Endodermal cell (in vitro differentiated cells): Measurements from ENCODE around the gene FTSJ1. TPM values are rescaled to one million over a fixed set of nuclear protein-coding genes. Genes with fewer than 3 reads are reported as not detected.

Source experiments
- DNase-seq: peaks from one replicate; pipeline ENCODE4 v3.0.0-alpha.2; 2017
- H3K27ac ChIP-seq: 2 replicates; pipeline ENCODE4 v1.5.1; 2013; ENCODE audit warnings: mild to moderate bottlenecking, low read depth, low read length, moderate library complexity
- H3K27me3 ChIP-seq: 2 replicates; pipeline ENCODE4 v1.6.1; 2013; ENCODE audit warnings: mild to moderate bottlenecking, low read length, moderate library complexity; ENCODE audit not compliant: insufficient read depth, control insufficient read depth, poor library complexity, severe bottlenecking
- H3K36me3 ChIP-seq: 2 replicates; pipeline ENCODE4 v1.7.0; 2013; ENCODE audit warnings: mild to moderate bottlenecking, low read length, moderate library complexity; ENCODE audit not compliant: control insufficient read depth, insufficient read depth
- H3K4me1 ChIP-seq: one replicate; pipeline ENCODE4 v1.7.0; 2013; ENCODE audit warnings: low read length; ENCODE audit not compliant: control insufficient read depth, insufficient read depth
- H3K4me3 ChIP-seq: 2 replicates; pipeline ENCODE4 v1.5.1; 2013; ENCODE audit warnings: mild to moderate bottlenecking, low read length, moderate library complexity
- H3K9ac ChIP-seq: 2 replicates; pipeline ENCODE4 v1.6.1; 2013; ENCODE audit warnings: mild to moderate bottlenecking, low read length, moderate library complexity; ENCODE audit not compliant: poor library complexity, severe bottlenecking; ENCODE audit errors: extremely low read depth
- H3K9me3 ChIP-seq: 2 replicates; pipeline ENCODE4 v1.6.1; 2013; ENCODE audit warnings: mild to moderate bottlenecking, low read length, moderate library complexity; ENCODE audit not compliant: control insufficient read depth
- H3K27ac Mint-ChIP-seq: 2 replicates; pipeline ENCODE4 v1.8.0; 2020; ENCODE audit warnings: mixed read lengths
- H3K27me3 Mint-ChIP-seq: 2 replicates; pipeline ENCODE4 v1.8.0; 2021; ENCODE audit warnings: mild to moderate bottlenecking, mixed read lengths; ENCODE audit not compliant: insufficient read depth
- H3K36me3 Mint-ChIP-seq: 2 replicates; pipeline ENCODE4 v1.8.0; 2020; ENCODE audit warnings: low read depth, mixed read lengths
- H3K4me1 Mint-ChIP-seq: 2 replicates; pipeline ENCODE4 v1.8.0; 2020; ENCODE audit warnings: mixed read lengths
- H3K4me3 Mint-ChIP-seq: 2 replicates; pipeline ENCODE4 v1.8.0; 2020; ENCODE audit warnings: mild to moderate bottlenecking, moderate library complexity, mixed read lengths
- H3K9me3 Mint-ChIP-seq: 2 replicates; pipeline ENCODE4 v1.8.0; 2020; ENCODE audit warnings: mild to moderate bottlenecking, mixed read lengths
- WGBS, 2 experiments: methylation state at CpG; one replicate each; pipeline versions ENCODE4 v1.1.5 to v1.1.7; 2013; ENCODE audit warnings: missing lambda C conversion rate in 2 of 2, mixed read lengths in 1 of 2; ENCODE audit not compliant: insufficient coverage in 1 of 2, insufficient read length in 1 of 2; 5-methylcytosine and 5-hydroxymethylcytosine counted together
- total RNA-seq, 2 donors: library from RNA; stranded (reverse); fragmentation: NEBNext Ultra II Directional in 1 of 2; extraction: Animal tissue kit (Norgen Biotek cat#: 25700) in 1 of 2; gene quantifications; 2 replicates in 1 of 2; 3 replicates in 1 of 2; pipeline ENCODE4 v1.2.1, GENCODE V29; 2021
- TF ChIP-seq, protein P1 (sequence below): fragments of 200-600 bp; sonication (generic); conservative IDR thresholded peaks from 2 replicates; pipeline ENCODE4 v1.5.0; 2021; ENCODE audit warnings: antibody characterized with exemption, mild to moderate bottlenecking

FTSJ1 gene
- total RNA-seq, 2 donors from 2014 or later = 47.3 to 54.3 TPM

DNA sequence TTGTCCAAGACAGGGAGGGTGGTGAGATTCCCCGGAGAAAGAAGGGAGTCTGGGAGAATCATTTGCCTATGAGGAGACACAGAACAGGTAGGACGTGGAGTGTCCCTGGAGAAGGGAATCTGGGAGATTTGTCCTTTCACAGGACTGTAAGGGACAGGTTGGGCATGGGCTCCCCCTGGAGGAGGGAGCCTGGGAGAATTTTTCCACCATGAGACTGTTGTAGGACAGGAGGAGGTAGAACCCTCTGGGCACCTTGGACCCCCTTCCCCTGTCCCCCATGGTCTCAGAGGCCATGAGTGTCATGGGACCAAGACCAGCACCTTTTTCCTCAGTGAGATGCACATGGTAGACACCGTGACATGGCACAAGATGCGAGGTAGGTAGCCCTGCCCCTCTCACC is 35.6 kb downstream of the FTSJ1 start:
- whole genome bisulfite sequencing, 2 experiments = 86% methylated on average over 4 of the region's 4 CpGs; no CpG with 5 or more reads in 1 of the 2 experiments
- Histone ChIP-seq H3K4me3 (peak overlapping the region; percentile 80), H3K4me1 (no peaks in the 10 kb centered on the region), H3K9ac (no peak overlapping the region), H3K27ac (no peak overlapping the region), H3K27me3 (no peaks in the 10 kb centered on the region), H3K9me3 (no peaks in the 10 kb centered on the region), H3K36me3 (peaks cover 51% of the 10 kb centered on the region)
- no peak for DNase-seq
- Mint-ChIP-seq H3K4me3 (no peak overlapping the region), H3K9me3 (peaks cover 73% of the 10 kb centered on the region), H3K27ac (no peak overlapping the region), H3K27me3 (no peaks in the 10 kb centered on the region), H3K36me3 (peaks cover 22% of the 10 kb centered on the region), H3K4me1 (peaks cover 4% of the 10 kb centered on the region)
- TF ChIP-seq, protein P1, sequence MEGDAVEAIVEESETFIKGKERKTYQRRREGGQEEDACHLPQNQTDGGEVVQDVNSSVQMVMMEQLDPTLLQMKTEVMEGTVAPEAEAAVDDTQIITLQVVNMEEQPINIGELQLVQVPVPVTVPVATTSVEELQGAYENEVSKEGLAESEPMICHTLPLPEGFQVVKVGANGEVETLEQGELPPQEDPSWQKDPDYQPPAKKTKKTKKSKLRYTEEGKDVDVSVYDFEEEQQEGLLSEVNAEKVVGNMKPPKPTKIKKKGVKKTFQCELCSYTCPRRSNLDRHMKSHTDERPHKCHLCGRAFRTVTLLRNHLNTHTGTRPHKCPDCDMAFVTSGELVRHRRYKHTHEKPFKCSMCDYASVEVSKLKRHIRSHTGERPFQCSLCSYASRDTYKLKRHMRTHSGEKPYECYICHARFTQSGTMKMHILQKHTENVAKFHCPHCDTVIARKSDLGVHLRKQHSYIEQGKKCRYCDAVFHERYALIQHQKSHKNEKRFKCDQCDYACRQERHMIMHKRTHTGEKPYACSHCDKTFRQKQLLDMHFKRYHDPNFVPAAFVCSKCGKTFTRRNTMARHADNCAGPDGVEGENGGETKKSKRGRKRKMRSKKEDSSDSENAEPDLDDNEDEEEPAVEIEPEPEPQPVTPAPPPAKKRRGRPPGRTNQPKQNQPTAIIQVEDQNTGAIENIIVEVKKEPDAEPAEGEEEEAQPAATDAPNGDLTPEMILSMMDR = peak; percentile 64

GRCh38 chrX:48512371-48512935 is 36.5 kb downstream of the FTSJ1 start:
- no peak for DNase-seq
- 94% methylated on average over 20 of the region's 20 CpGs; no CpG with 5 or more reads in 1 of the 2 experiments for WGBS, 2 experiments
- peaks cover 4% of the 10 kb centered on the region for H3K4me1 Mint-ChIP-seq
- no peaks in the 10 kb centered on the region for H3K4me1 ChIP-seq
- H3K36me3 ChIP-seq = peaks cover 52% of the 10 kb centered on the region
- peak overlapping the region; percentile 80 for H3K4me3 ChIP-seq
- H3K9me3 Mint-ChIP-seq = peaks cover 78% of the 10 kb centered on the region
- no peaks in the 10 kb centered on the region for H3K9me3 ChIP-seq
- no peaks in the 10 kb centered on the region for H3K27me3 Mint-ChIP-seq
- TF ChIP-seq, protein P1 = no peak
- H3K27me3 ChIP-seq = no peaks in the 10 kb centered on the region
- H3K36me3 Mint-ChIP-seq = peaks cover 23% of the 10 kb centered on the region
- H3K4me3 Mint-ChIP-seq = no peak overlapping the region
- no peak overlapping the region for H3K27ac Mint-ChIP-seq
- no peak overlapping the region for H3K9ac ChIP-seq
- no peak overlapping the region for H3K27ac ChIP-seq

DNA sequence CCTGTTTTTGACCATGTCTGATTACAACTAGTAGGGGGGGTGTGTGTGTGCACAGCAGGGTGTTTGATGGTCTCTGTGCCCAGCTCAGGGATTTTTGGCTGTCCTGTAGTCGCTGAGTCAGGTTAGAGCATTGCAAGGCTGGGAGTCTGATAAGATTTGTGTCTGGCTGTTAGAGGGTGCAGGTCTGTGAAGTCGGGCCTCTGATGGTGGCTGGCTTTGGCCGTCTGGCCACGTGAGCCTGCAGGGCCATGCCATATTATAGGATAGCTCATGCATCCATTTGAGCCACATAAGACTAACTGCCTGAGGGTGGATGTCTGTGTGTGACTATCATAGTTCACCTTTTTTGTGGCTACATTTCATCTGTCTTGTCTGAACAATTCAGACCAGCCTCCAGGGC is 37.7 kb downstream of the FTSJ1 start:
- H3K9me3 Mint-ChIP-seq = peaks cover 71% of the 10 kb centered on the region
- no peak overlapping the region for H3K4me3 Mint-ChIP-seq
- no peaks in the 10 kb centered on the region for H3K9me3 ChIP-seq
- no peak overlapping the region for H3K9ac ChIP-seq
- no peaks in the 10 kb centered on the region for H3K27me3 ChIP-seq
- H3K4me1 Mint-ChIP-seq = peaks cover 4% of the 10 kb centered on the region
- 81% methylated on average over 4 of the region's 4 CpGs; no CpG with 5 or more reads in 1 of the 2 experiments for WGBS, 2 experiments
- H3K27ac Mint-ChIP-seq = no peak overlapping the region
- no peak overlapping the region for H3K27ac ChIP-seq
- no peaks in the 10 kb centered on the region for H3K27me3 Mint-ChIP-seq
- TF ChIP-seq, protein P1 = no peak
- DNase-seq = no peak
- no peaks in the 10 kb centered on the region for H3K4me1 ChIP-seq
- H3K36me3 ChIP-seq = peaks cover 52% of the 10 kb centered on the region
- peak overlapping the region; percentile 80 for H3K4me3 ChIP-seq
- peaks cover 23% of the 10 kb centered on the region for H3K36me3 Mint-ChIP-seq
